K562 (cell line): ENCODE results near the gene OXLD1. TPM values are rescaled to one million over a fixed set of nuclear protein-coding genes. Genes with fewer than 3 reads are reported as not detected.
A peak's percentile ranks its signal among the peaks of the same experiment; 100 is the strongest.

Source experiments
- RAD21 ChIP-seq, 2 experiments: fragments of 250-450 bp in 1 of 2; fragments of 450-650 bp in 1 of 2; sonication (Bioruptor Pico) in 1 of 2; formaldehyde crosslinking in 1 of 2; IDR thresholded peaks in 1 of 2; conservative IDR thresholded peaks in 1 of 2; 2 replicates each; pipeline versions ENCODE4 v1.4.0 to v1.8.0; 2020 to 2022; ENCODE audit warnings: mild to moderate bottlenecking in 2 of 2, moderate library complexity in 1 of 2
- STAT5B ChIP-seq: fragments of 250-450 bp; sonication (Bioruptor Pico); IDR thresholded peaks from 2 replicates; pipeline ENCODE4 v1.8.0; 2021; ENCODE audit warnings: mild to moderate bottlenecking, inconsistent platforms
- ZFPM2 ChIP-seq: fragments of 250-450 bp; sonication (Bioruptor Pico); IDR thresholded peaks from 2 replicates; pipeline ENCODE4 v1.5.1; 2022; ENCODE audit warnings: mild to moderate bottlenecking
- ZKSCAN1 ChIP-seq: fragments of 150-350 bp; IDR thresholded peaks from 2 replicates; pipeline ENCODE4 v1.6.1; 2016; ENCODE audit warnings: low read depth, low read length
- ZNF707 ChIP-seq: fragments of 250-450 bp; sonication (Bioruptor Pico); conservative IDR thresholded peaks from 2 replicates; pipeline ENCODE4 v1.8.0; 2022; ENCODE audit warnings: inconsistent platforms, mild to moderate bottlenecking, moderate library complexity
- polyA plus RNA-seq, 8 experiments: library from polyadenylated mRNA; depleted of rRNA in 4 of 8; stranded (reverse) in 5 of 8; unstranded in 3 of 8; fragments of >200 nt; fragmentation: Nextera tagmentation in 2 of 8; fragmentation: Illumina TruSeq in 1 of 8; extraction: Ambion mirVana in 2 of 8; extraction: Trizol in 1 of 8; gene quantifications; 2 replicates each; pipeline versions ENCODE4 v1.2.1 to v1.2.3, GENCODE V29; 2011 to 2014; ENCODE audit warnings: inconsistent platforms in 1 of 8, missing spikeins in 1 of 8
- total RNA-seq, 7 experiments: library from RNA; depleted of rRNA in 6 of 7; stranded (reverse); fragments of >200 nt in 6 of 7; fragmentation: Illumina TruSeq in 2 of 7; extraction: Trizol in 2 of 7; gene quantifications; 2 replicates each; pipeline versions ENCODE4 v1.2.1 to v1.2.3, GENCODE V29; 2011 to 2021; ENCODE audit warnings: low replicate concordance in 1 of 7
- TF ChIP-seq, protein P1 (sequence below): fragments of 450-650 bp; formaldehyde crosslinking; IDR thresholded peaks from 2 replicates; pipeline ENCODE4 v1.4.0; 2022; ENCODE audit warnings: missing genetic modification characterization
- TF ChIP-seq, protein P2 (sequence below): sonication (generic); formaldehyde crosslinking; IDR thresholded peaks from 2 replicates; pipeline ENCODE4 v1.8.1; 2023; ENCODE audit warnings: mild to moderate bottlenecking, missing genetic modification reagents, moderate library complexity
- TF ChIP-seq, protein P3 (sequence below): sonication (generic); formaldehyde crosslinking; IDR thresholded peaks from 2 replicates; pipeline ENCODE4 v1.9.0; 2022; ENCODE audit warnings: mild to moderate bottlenecking, missing genetic modification reagents
- TF ChIP-seq, protein P4 (sequence below): fragments of 150-350 bp; conservative IDR thresholded peaks from 2 replicates; pipeline ENCODE4 v1.6.1; 2014; ENCODE audit warnings: low read length
- TF ChIP-seq, protein P5 (sequence below), 2 experiments: fragments of 450-650 bp in 1 of 2; sonication (generic) in 1 of 2; formaldehyde crosslinking in 1 of 2; IDR thresholded peaks; 2 replicates each; pipeline versions ENCODE4 v1.7.1 to v1.9.0; 2016 to 2022; ENCODE audit warnings: inconsistent platforms in 1 of 2, mild to moderate bottlenecking in 1 of 2, missing genetic modification reagents in 1 of 2

The OXLD1 gene
- total and polyA plus RNA-seq, 9 of the 15 experiments (the other 6 are each of a cell fraction or from before 2014, with no cell fraction given) = 4.4 to 115 (median 29.3) TPM

DNA sequence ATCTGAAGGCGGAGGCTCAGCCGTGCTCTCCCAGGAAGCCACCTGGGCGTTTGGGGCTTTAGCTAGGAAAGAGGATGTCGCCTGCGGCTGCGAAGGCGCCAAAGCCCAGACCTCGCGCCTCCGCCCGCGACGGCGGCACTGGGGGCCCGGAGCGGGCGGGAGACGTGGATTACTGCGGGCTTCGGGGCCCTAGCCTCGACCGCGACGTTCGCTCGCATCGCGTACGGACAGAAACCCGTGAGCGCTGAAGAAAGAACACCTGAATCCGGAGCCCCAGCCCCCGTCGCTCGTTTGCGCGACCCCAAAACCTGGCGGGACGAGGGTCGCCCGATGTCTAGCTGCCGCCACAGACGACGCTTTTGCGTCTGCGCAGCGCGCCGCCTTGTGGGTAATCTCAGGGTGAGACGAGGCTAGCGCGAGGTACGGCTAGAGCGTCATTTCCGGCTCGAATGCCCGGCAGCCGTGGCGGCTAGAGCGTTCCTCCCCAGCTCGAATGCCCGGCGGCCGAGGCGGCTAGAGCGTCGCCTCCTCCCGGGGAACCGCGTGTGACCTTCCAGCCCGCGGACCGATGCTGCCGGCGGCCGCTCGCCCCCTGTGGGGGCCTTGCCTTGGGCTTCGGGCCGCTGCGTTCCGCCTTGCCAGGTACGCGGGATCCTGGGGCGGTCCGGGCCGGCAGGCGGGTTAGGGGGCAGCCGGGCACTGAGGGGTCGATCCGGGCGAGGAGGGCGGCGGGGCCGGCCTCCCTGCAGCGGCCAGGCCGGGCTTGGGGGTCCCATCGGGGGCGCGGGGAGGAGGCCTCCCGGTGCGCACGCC lies 36.7 kb upstream of the OXLD1 start, which contains the start of gene MRPL12 (continued):
- TF ChIP-seq, protein P1, sequence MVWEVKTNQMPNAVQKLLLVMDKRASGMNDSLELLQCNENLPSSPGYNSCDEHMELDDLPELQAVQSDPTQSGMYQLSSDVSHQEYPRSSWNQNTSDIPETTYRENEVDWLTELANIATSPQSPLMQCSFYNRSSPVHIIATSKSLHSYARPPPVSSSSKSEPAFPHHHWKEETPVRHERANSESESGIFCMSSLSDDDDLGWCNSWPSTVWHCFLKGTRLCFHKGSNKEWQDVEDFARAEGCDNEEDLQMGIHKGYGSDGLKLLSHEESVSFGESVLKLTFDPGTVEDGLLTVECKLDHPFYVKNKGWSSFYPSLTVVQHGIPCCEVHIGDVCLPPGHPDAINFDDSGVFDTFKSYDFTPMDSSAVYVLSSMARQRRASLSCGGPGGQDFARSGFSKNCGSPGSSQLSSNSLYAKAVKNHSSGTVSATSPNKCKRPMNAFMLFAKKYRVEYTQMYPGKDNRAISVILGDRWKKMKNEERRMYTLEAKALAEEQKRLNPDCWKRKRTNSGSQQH (CRISPR knock-in tag) = no peak
- TF ChIP-seq STAT5B (CRISPR knock-in tag) = no peak
- TF ChIP-seq RAD21 (CRISPR knock-in tag; conservative IDR thresholded peaks at IDR 0.05 in 1 of 2, IDR thresholded peaks at IDR 0.05 in 1 of 2) = no peak
- TF ChIP-seq, protein P2, sequence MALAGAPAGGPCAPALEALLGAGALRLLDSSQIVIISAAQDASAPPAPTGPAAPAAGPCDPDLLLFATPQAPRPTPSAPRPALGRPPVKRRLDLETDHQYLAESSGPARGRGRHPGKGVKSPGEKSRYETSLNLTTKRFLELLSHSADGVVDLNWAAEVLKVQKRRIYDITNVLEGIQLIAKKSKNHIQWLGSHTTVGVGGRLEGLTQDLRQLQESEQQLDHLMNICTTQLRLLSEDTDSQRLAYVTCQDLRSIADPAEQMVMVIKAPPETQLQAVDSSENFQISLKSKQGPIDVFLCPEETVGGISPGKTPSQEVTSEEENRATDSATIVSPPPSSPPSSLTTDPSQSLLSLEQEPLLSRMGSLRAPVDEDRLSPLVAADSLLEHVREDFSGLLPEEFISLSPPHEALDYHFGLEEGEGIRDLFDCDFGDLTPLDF (CRISPR knock-in tag) = peak; percentile 33; the same call in 1 of the 2 replicates
- no peak for TF ChIP-seq ZNF707 (CRISPR knock-in tag)
- TF ChIP-seq, protein P3, sequence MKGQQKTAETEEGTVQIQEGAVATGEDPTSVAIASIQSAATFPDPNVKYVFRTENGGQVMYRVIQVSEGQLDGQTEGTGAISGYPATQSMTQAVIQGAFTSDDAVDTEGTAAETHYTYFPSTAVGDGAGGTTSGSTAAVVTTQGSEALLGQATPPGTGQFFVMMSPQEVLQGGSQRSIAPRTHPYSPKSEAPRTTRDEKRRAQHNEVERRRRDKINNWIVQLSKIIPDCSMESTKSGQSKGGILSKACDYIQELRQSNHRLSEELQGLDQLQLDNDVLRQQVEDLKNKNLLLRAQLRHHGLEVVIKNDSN = no peak
- TF ChIP-seq, protein P4, sequence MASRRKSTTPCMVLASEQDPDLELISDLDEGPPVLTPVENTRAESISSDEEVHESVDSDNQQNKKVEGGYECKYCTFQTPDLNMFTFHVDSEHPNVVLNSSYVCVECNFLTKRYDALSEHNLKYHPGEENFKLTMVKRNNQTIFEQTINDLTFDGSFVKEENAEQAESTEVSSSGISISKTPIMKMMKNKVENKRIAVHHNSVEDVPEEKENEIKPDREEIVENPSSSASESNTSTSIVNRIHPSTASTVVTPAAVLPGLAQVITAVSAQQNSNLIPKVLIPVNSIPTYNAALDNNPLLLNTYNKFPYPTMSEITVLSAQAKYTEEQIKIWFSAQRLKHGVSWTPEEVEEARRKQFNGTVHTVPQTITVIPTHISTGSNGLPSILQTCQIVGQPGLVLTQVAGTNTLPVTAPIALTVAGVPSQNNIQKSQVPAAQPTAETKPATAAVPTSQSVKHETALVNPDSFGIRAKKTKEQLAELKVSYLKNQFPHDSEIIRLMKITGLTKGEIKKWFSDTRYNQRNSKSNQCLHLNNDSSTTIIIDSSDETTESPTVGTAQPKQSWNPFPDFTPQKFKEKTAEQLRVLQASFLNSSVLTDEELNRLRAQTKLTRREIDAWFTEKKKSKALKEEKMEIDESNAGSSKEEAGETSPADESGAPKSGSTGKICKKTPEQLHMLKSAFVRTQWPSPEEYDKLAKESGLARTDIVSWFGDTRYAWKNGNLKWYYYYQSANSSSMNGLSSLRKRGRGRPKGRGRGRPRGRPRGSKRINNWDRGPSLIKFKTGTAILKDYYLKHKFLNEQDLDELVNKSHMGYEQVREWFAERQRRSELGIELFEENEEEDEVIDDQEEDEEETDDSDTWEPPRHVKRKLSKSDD = no peak
- no peak for TF ChIP-seq ZKSCAN1
- TF ChIP-seq, protein P5, sequence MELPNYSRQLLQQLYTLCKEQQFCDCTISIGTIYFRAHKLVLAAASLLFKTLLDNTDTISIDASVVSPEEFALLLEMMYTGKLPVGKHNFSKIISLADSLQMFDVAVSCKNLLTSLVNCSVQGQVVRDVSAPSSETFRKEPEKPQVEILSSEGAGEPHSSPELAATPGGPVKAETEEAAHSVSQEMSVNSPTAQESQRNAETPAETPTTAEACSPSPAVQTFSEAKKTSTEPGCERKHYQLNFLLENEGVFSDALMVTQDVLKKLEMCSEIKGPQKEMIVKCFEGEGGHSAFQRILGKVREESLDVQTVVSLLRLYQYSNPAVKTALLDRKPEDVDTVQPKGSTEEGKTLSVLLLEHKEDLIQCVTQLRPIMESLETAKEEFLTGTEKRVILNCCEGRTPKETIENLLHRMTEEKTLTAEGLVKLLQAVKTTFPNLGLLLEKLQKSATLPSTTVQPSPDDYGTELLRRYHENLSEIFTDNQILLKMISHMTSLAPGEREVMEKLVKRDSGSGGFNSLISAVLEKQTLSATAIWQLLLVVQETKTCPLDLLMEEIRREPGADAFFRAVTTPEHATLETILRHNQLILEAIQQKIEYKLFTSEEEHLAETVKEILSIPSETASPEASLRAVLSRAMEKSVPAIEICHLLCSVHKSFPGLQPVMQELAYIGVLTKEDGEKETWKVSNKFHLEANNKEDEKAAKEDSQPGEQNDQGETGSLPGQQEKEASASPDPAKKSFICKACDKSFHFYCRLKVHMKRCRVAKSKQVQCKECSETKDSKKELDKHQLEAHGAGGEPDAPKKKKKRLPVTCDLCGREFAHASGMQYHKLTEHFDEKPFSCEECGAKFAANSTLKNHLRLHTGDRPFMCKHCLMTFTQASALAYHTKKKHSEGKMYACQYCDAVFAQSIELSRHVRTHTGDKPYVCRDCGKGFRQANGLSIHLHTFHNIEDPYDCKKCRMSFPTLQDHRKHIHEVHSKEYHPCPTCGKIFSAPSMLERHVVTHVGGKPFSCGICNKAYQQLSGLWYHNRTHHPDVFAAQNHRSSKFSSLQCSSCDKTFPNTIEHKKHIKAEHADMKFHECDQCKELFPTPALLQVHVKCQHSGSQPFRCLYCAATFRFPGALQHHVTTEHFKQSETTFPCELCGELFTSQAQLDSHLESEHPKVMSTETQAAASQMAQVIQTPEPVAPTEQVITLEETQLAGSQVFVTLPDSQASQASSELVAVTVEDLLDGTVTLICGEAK (IDR thresholded peaks at IDR 0.05) = peak; percentile 90
- TF ChIP-seq, protein P5 (CRISPR knock-in tag; IDR thresholded peaks at IDR 0.05) = no peak
- no peak for TF ChIP-seq ZFPM2 (CRISPR knock-in tag)
